Ishikawa (cell line): ENCODE measurements around the gene CEACAM21.

Experiments
- CEBPB ChIP-seq: IDR thresholded peaks from 2 replicates; pipeline ENCODE4 v1.6.1; 2012
- CREB1 ChIP-seq: IDR thresholded peaks from 2 replicates; pipeline ENCODE4 v1.6.1; 2012; ENCODE audit warnings: low read depth
- EGR1 ChIP-seq: IDR thresholded peaks from 2 replicates; pipeline ENCODE4 v1.6.1; 2012
- EP300 ChIP-seq: IDR thresholded peaks from 2 replicates; pipeline ENCODE4 v1.6.1; 2012; ENCODE audit warnings: borderline replicate concordance
- FOXM1 ChIP-seq: IDR thresholded peaks from 2 replicates; pipeline ENCODE4 v1.6.1; 2012; ENCODE audit warnings: low read depth, borderline replicate concordance
- MAX ChIP-seq: IDR thresholded peaks from 2 replicates; pipeline ENCODE4 v1.6.1; 2012
- NFIC ChIP-seq: IDR thresholded peaks from 2 replicates; pipeline ENCODE4 v1.6.1; 2012
- RAD21 ChIP-seq: IDR thresholded peaks from 2 replicates; pipeline ENCODE4 v1.6.1; 2012; ENCODE audit warnings: low read depth
- REST ChIP-seq: IDR thresholded peaks from 2 replicates; pipeline ENCODE4 v1.6.1; 2012; ENCODE audit warnings: low read depth, mild to moderate bottlenecking
- TAF1 ChIP-seq: IDR thresholded peaks from 2 replicates; pipeline ENCODE4 v1.6.1; 2012; ENCODE audit warnings: low read depth, mild to moderate bottlenecking
- TCF12 ChIP-seq: IDR thresholded peaks from 2 replicates; pipeline ENCODE4 v1.6.1; 2012; ENCODE audit warnings: low read depth
- TEAD4 ChIP-seq: IDR thresholded peaks from 2 replicates; pipeline ENCODE4 v1.6.1; 2012
- USF1 ChIP-seq: IDR thresholded peaks from 2 replicates; pipeline ENCODE4 v1.6.1; 2012
- YY1 ChIP-seq: IDR thresholded peaks from 2 replicates; pipeline ENCODE4 v1.6.1; 2012; ENCODE audit warnings: low read depth
- ZBTB7A ChIP-seq: IDR thresholded peaks from 2 replicates; pipeline ENCODE4 v1.6.1; 2012; ENCODE audit warnings: low read depth

The CEACAM21 gene

DNA sequence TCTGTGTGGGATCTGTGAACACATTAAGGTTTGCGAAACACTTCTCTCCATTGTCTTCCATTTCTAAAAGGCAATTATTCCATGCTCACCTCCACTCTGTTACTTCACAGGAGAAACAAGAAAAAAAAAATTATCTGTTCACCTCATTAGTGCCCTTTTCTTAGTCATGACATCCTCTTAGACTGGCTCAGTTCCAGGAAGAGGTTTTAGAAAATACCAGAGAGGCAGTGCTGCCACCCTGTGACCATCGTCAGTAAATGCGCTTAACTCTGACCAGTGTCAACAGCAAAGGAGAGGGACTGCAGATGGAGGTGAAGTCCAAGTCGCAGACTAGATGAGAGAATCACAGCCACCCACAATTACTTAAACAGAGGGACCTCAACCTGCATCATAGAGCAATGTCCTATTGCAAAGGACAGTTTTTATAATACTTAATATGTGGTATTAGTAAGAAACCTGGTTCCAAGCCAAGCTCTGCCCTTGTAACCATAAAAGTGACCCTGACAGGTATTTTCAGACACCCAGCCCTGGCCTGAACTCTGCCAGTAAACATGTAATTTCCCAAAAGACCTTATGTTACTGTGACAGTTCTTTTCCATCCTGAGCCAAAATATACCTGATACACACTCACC is 19.4 kb downstream of the CEACAM21 start:
- TF ChIP-seq ZBTB7A (no peak), NFIC (peak; percentile 70), EGR1 (no peak), MAX (no peak), CREB1 (no peak), RAD21 (peak; percentile 52), USF1 (no peak), TCF12 (no peak), REST (no peak), TEAD4 (peak; percentile 50), FOXM1 (no peak)

DNA sequence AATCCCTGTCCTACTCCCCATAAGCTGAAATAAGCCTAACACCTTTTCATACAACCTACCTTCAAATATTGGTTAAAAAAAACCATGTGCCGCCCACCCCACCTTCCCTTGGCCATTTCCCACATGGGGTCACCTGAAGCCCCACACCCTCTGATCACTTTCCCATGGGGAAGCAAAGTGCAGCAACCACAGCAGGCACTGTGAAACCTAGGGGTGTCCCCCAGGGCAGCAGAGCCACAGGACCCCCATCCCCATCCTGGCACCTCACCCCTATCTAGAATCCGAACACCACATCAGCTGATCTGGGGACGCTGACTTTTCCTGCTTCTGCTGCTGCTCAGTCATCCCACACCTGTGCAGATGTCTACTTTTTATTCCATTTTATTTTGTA is 19.9 kb downstream of the CEACAM21 start:
- no peak for TF ChIP-seq TCF12
- TF ChIP-seq RAD21: no peak
- TF ChIP-seq REST: no peak
- no peak for TF ChIP-seq EGR1
- TF ChIP-seq TAF1: no peak
- TF ChIP-seq CREB1: no peak
- TF ChIP-seq MAX: no peak
- TF ChIP-seq YY1: no peak
- TF ChIP-seq NFIC: no peak
- TF ChIP-seq FOXM1: no peak
- no peak for TF ChIP-seq USF1
- TF ChIP-seq TEAD4: no peak
- no peak for TF ChIP-seq ZBTB7A
- no peak for TF ChIP-seq CEBPB
- TF ChIP-seq EP300: no peak

- TF ChIP-seq TAF1 (no peak), RAD21 (peak; percentile 35; the same call in 1 of the 2 replicates)
Observed at GRCh38 chr19:41597600-41598041, 21.7 kb downstream of the CEACAM21 start.

DNA sequence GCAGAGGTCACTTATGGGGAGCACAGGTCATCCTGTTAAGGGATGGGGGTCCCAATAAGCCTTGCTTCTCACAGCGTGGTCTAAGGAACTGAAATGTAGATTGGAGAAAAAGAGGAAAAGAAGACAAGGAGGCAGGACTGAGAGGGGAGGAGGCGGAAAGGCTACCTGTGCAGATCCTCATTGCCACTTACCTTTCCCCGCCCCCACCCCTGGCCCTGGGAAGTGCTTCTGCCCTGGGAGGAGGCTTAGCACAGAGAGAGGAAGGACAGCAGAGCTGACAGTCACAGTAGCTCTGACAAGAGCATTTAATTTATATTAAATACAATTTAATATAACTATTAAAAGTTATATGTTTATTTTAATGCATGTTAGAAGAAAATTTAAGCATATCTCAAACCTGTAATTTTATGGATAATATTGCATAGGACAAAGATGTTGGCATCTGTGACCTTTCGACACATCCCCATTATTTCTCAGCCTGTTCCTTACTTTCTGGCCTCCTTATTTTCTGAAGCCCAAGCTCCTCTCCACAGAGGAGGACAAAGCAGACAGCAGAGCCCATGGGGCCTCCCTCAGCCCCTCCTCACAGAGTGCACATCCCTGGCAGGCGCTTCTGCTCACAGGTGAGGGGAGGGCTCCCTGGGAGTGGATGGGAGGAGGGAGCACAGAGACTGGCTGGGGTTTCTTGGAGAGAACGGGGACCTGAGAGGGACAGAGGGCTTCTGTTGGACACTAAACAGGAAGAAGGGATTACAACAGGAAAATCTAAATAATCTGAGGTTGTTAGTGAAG is 23.4 kb downstream of the CEACAM21 start:
- TF ChIP-seq TAF1 (no peak), EGR1 (no peak), NFIC (no peak), REST (no peak), USF1 (no peak)
